ENCODE measurements around the gene OR6B3.

- no peak for TF ChIP-seq POLR2A (IDR thresholded peaks at IDR 0.05; ENCODE audit: low read depth, low read length)
- no peak for TF ChIP-seq POLR2AphosphoS5 (IDR thresholded peaks at IDR 0.05; ENCODE audit: low read depth, low read length)
- no peak for TF ChIP-seq TAF1 (IDR thresholded peaks at IDR 0.05; ENCODE audit: low read depth, low read length)
Observed at GRCh38 chr2:240055177-240055917, 2.0 kb upstream of the OR6B3 start.

All from GM12891 (cell line).